GM19438 (cell line): ENCODE measurements around the gene GAA.

Experiments used
- ATAC-seq: cut with Tn5 transposase; IDR thresholded peaks from one replicate; pipeline ENCODE4 v1.9.1; 2021; ENCODE audit warnings: low read depth; ENCODE audit not compliant: unreplicated experiment

GAA gene

GRCh38 chr17:80115159-80115558, 13.8 kb downstream of the GAA start:
- no peak for ATAC-seq

- ATAC-seq, result no peak
Observed at GRCh38 chr17:80116276-80116920, 15.0 kb downstream of the GAA start.

GRCh38 chr17:80116921-80117380, 15.6 kb downstream of the GAA start:
- ATAC-seq, result no peak

- no peak for ATAC-seq
Observed at GRCh38 chr17:80117491-80118401, 16.4 kb downstream of the GAA start.

GRCh38 chr17:80118601-80119270, 17.4 kb downstream of the GAA start:
- ATAC-seq, result no peak

- no peak for ATAC-seq
Observed at GRCh38 chr17:80119271-80119791, 17.9 kb downstream of the GAA start.

- no peak for ATAC-seq
Observed at GRCh38 chr17:80119839-80120238, 18.5 kb downstream of the GAA start.

- ATAC-seq, result no peak
Observed at GRCh38 chr17:80122026-80122575, 20.7 kb downstream of the GAA start.

- no peak for ATAC-seq
Observed at GRCh38 chr17:80122926-80123505, 21.6 kb downstream of the GAA start.

GRCh38 chr17:80123791-80124190, 22.4 kb downstream of the GAA start:
- no peak for ATAC-seq

GRCh38 chr17:80124351-80124981, 23.1 kb downstream of the GAA start:
- no peak for ATAC-seq

GRCh38 chr17:80125656-80126448, 24.5 kb downstream of the GAA start:
- ATAC-seq, result no peak

- ATAC-seq, result no peak
Observed at GRCh38 chr17:80126449-80126715, 25.0 kb downstream of the GAA start.

GRCh38 chr17:80129006-80129565, 27.7 kb downstream of the GAA start:
- no peak for ATAC-seq

GRCh38 chr17:80130992-80131391, 29.6 kb downstream of the GAA start:
- no peak for ATAC-seq

GRCh38 chr17:80132906-80133625, 31.7 kb downstream of the GAA start:
- no peak for ATAC-seq

- ATAC-seq, result no peak
Observed at GRCh38 chr17:80133626-80133970, 32.2 kb downstream of the GAA start.

- ATAC-seq, result no peak
Observed at GRCh38 chr17:80137131-80137530, 35.8 kb downstream of the GAA start.
